Stimulated activated CD4-positive, alpha-beta T cell treated with anti-CD3 and anti-CD28 coated beads, TNF-alpha, amount 100 ng/mL, for 4 hours (primary cell): ENCODE results near the gene PREX1.

Experiments used
- DNase-seq, 3 experiments: peaks; one replicate each; pipeline ENCODE4 v3.0.0-alpha.2; 2020; ENCODE audit warnings: low read depth in 3 of 3

Gene PREX1

DNA sequence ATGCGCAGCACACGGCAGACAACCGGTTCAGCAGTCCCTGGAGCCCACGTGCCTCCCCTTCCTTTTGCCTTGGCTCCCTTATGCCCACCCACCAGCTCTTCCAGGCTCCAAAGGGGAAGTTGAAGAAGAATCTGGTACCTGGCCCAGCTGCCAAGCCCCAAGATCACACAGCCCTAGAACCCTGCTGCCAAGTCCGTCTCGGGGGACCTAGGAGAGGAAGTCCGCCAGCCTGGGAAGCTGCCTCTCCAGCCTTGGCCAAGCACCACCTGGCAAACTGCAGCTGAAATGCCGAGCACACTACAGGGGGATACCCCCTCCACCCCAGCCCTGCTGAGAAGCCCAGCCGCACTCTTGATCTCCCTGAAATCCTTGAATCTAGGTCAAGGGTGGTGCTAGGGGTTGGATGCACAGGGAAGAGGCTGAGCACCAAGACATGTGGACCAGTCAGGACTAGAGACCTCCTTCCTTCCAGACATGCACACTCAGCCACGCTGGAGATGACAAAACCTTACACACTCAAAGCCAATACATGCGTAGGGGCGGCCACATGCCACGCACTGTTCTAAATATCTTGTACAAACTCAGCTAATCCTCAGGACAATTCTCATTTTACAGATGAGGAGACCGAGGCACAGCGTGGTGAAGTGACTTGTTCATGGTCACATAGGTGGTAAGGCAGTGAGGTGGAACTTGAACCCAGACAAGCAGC lies 124.1 kb downstream of the PREX1 start:
- no peak for DNase-seq

- DNase-seq = no peak
These were observed 124.7 kb downstream of the PREX1 start for GRCh38 chr20:48703107-48703506.

GRCh38 chr20:48702455-48702913 lies 125.3 kb downstream of the PREX1 start:
- DNase-seq = no peak

GRCh38 chr20:48701702-48702101 lies 126.1 kb downstream of the PREX1 start:
- no peak for DNase-seq

DNA sequence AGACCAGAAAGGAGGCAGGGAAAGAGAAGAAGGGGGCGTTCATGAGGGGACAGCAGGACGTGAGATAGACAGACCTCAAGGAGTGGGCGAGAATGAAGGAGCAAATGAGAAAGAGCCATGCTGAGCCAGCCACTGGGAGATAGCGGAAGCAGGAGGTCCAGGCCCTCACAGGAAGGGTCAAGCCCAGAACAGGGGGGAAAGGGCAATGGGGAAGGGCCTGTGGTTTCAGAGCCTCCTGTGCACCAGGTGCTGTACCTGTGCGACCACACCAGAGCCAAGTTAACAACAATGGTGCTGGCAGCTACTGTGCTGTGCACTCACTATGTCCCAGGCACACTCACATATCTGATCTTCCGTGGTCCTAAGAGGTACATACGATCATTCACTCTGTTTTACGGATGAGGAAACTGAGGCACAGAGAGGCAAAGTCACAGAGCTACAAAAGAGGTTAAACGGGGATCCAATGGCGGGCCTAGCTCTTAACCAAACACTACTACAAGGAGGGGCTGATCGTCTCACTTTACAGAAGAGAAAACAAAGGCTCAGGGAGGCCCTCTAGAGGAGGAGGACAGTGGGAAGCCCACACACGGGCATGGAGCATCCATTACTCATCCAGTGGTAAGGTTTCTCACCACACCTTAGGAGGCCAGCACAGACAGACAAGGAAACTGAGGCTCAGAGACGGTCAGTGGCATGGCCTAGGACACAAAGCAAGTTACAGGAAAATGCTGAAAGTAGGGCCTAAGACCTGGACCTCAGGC lies 129.1 kb downstream of the PREX1 start:
- DNase-seq = no peak

DNA sequence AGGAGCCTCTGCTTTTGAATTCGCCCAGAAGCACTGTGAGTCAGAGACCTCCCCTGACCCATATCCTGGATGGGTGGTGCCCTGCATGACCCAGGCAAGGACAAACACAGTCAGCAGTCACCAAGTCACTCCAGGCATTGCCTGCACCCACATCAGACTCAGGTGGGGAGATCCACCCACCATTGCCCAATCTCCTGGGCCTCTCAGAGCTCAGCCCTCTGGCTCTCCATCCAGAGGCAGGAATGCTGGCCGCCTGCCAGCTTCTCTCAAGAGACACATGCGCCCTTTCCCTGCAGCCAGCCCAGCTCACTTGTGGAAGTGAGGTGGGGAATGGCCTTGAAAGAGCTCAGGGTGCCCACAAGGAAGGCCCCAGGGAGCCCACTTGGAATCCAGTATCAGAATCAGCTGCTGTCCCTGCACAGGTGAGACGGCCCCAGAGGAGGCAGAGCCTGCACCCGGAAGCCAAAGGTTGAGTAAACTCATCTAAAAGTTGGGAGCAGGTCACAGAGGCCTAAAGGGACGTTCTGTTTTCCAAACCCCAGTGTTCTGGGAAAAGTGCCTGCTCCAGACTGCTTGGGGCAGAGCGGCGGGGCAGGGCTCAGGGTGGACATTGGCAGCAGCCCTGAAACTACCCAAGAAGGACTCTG lies 129.8 kb downstream of the PREX1 start:
- DNase-seq = no peak

- DNase-seq = no peak
These were observed 131.1 kb downstream of the PREX1 start for GRCh38 chr20:48696671-48697070.

GRCh38 chr20:48695738-48696137 lies 132.1 kb downstream of the PREX1 start:
- no peak for DNase-seq

GRCh38 chr20:48695255-48695654 lies 132.5 kb downstream of the PREX1 start:
- DNase-seq = no peak

GRCh38 chr20:48694381-48694865 lies 133.4 kb downstream of the PREX1 start:
- no peak for DNase-seq

- DNase-seq = no peak
These were observed 136.3 kb downstream of the PREX1 start for GRCh38 chr20:48691523-48691922.

DNA sequence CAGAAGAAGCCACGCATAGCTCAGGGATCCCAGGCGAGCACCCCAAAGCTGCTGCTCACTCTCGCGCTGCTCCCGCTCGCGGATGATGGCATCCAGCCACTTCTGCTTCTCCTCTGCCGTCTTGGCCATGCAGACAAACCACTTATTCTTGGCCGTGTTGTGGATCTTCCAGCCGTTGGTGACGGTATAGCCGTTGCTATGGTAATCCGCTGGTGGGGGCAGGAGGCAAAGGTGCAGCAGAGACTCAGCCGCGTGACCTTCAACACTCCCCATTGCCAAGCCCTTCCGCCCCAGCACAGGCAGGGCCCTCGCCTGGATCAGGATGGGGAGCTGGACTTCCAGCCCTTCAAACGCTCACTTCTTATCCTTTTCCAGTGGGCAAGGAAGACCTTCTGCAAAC lies 136.9 kb downstream of the PREX1 start:
- DNase-seq = no peak

DNA sequence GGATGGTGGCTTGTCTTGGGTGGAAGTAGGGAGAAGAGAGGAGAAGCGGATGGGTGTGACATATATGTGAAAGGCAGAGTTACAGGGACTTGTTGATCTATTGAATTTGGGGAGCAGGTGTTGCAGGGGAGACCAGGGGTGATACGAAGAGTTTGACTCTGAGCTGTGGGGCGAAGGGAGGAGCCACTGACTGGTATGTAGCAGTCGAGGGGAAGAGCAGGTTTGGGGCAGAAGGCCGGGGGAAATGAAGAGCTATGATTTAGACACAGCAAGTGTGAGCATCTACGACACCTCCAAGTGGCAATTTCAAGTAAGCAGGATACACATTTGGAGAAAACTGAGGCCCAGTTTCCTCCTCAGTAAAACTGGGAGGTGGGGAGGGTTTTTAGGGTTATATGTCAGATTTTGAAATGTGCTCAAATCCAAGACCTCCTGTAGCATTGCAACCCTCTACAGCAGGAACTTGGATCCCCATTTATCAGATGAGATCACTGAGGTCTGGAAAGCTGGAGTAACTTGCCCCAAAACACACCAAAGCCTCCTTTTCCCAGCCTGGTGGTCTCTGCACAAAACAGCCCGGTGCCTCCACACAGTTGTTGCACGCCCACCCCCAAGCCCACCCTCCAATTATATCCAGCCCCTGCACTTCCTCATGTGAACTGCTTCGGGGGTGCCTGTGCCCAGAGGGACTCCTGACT lies 137.8 kb downstream of the PREX1 start:
- DNase-seq = no peak

GRCh38 chr20:48689388-48689787 lies 138.4 kb downstream of the PREX1 start:
- no peak for DNase-seq

GRCh38 chr20:48688579-48688978 lies 139.2 kb downstream of the PREX1 start:
- DNase-seq = no peak

GRCh38 chr20:48687117-48687800 lies 140.5 kb downstream of the PREX1 start:
- no peak for DNase-seq

GRCh38 chr20:48686238-48687116 lies 141.3 kb downstream of the PREX1 start:
- DNase-seq = no peak

- DNase-seq = no peak
These were observed 142.5 kb downstream of the PREX1 start for GRCh38 chr20:48685300-48685699.

DNA sequence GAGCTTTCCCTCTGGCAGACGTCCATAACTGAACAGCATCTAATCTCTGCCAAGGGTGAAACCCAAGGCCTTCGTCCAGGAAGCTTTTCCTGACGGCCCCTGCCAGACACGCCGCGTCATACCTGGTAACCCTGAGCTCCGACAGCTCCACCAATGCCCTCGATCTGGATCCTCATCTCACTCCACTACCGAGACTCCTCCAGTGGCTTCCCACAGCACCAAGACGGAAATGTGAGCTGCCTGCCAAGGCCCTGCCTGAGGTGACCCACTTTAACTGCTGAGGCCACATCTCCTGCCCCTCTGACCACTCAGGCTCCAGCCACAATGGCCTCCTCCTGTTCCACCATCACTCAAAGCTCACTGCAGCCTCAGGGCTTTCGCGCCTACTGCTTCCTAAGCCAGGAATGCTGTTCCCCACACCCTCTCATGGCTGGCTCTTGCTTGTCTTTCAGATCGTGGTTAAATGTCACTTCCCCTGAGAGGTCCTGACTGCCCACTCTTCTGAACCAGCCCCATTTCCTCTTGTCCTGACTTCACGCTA lies 143.2 kb downstream of the PREX1 start:
- no peak for DNase-seq
